Body of pancreas (tissue), 4 donors: Measurements from ENCODE around the gene SPSB1. TPM values are rescaled to one million over a fixed set of nuclear protein-coding genes. Genes with fewer than 3 reads are reported as not detected.

Experiments
- ATAC-seq: fragments of 150-250 bp; one replicate; pipeline ENCODE4 v1.9.1; 2016
- DNase-seq, 4 donors: peaks; one replicate each; pipeline ENCODE4 v3.0.0-alpha.2; 2019
- H3K27ac ChIP-seq, 4 donors: fragments of 200-600 bp; sonication (generic); 1 replicate in 3 of 4; 2 replicates in 1 of 4; pipeline versions ENCODE4 v1.5.1 to v1.6.1; 2016 to 2019; ENCODE audit warnings: mild to moderate bottlenecking in 1 of 4, mixed read lengths in 1 of 4, moderate library complexity in 1 of 4
- H3K27me3 ChIP-seq, 2 donors: fragments of 200-600 bp; sonication (generic); one replicate each; pipeline ENCODE4 v1.6.0; 2016; ENCODE audit warnings: mild to moderate bottlenecking in 1 of 2
- H3K36me3 ChIP-seq, 2 donors: fragments of 200-600 bp; sonication (generic); replicated peaks in 1 of 2; 2 replicates each; pipeline ENCODE4 v1.5.1; 2016; ENCODE audit warnings: low read depth in 2 of 2; ENCODE audit not compliant: insufficient read depth in 1 of 2
- H3K4me1 ChIP-seq: fragments of 200-600 bp; sonication (generic); one replicate; pipeline ENCODE4 v1.6.0; 2016
- H3K4me3 ChIP-seq, 2 donors: fragments of 200-600 bp; sonication (generic); 1 replicate in 1 of 2; 2 replicates in 1 of 2; pipeline ENCODE4 v1.5.1; 2016 to 2019
- H3K9me3 ChIP-seq, 3 donors: fragments of 200-600 bp; sonication (generic); 1 replicate in 2 of 3; 2 replicates in 1 of 3; pipeline ENCODE4 v1.5.1; 2016
- POLR2A ChIP-seq, 3 donors: fragments of 450-650 bp; IDR thresholded peaks; one replicate each; pipeline ENCODE4 v1.6.1; 2016; ENCODE audit warnings: antibody characterized with exemption in 3 of 3, mild to moderate bottlenecking in 2 of 3
- WGBS, 2 donors: methylation state at CpG; one replicate each; pipeline ENCODE4 v1.1.5; 2017; 5-methylcytosine and 5-hydroxymethylcytosine counted together
- intact Hi-C: fragments of 100-400 bp; cut with DNase I; formaldehyde crosslinking; loops from one replicate; pipeline ENCODE4 v1.15.1; 2023
- total RNA-seq, 2 donors: library from RNA; depleted of rRNA; stranded (reverse); fragments of >200 nt; gene quantifications; one replicate each; pipeline ENCODE4 v1.1.0, GENCODE V29; 2016
- TF ChIP-seq, protein P1 (sequence below), 7 experiments: fragments of 450-650 bp in 4 of 7; fragments of 200-600 bp in 3 of 7; sonication (generic) in 3 of 7; IDR thresholded peaks; one replicate each; pipeline ENCODE4 v1.5.1; 2016 to 2019; ENCODE audit warnings: antibody characterized with exemption in 7 of 7

The SPSB1 gene
- total RNA-seq, 2 donors from 2014 or later = 14.5 to 16.5 TPM

DNA sequence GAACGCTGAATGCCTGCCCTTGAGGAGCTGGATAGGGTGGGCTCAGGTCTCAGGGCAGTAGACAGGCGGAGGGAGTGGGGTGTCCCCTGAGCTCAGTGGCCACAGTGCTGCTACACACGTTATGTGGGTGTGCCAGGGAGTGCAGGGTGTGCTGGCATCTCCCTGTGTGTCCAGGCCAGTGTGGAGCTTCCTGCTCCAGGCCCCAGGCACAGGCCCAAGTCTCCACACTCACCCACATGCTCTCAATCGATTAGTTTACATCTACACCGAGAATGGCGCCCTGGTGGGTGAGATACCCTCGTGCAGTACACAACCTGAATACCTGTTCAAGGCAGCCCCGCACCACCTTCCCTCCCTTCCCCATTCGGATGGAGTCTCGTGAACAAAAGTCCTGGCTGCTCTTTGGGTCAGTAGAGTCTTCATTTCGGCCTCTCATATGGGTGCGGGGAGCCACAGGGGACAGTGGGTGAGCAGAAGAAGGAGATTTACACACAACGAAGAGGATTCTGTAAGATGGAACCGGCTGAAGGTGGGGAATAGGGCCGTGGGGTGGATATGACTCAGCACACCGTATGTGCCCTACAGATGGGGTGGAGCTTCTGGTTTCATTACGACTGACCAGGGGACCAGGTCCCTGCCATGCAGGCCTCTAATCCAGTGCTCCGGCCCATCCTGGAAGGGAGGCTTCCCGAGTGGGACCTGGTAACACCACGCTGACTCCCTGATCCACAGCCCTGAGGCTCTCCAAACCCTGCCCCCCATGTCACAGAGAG lies 93.3 kb downstream of the SPSB1 start:
- TF ChIP-seq, protein P1, sequence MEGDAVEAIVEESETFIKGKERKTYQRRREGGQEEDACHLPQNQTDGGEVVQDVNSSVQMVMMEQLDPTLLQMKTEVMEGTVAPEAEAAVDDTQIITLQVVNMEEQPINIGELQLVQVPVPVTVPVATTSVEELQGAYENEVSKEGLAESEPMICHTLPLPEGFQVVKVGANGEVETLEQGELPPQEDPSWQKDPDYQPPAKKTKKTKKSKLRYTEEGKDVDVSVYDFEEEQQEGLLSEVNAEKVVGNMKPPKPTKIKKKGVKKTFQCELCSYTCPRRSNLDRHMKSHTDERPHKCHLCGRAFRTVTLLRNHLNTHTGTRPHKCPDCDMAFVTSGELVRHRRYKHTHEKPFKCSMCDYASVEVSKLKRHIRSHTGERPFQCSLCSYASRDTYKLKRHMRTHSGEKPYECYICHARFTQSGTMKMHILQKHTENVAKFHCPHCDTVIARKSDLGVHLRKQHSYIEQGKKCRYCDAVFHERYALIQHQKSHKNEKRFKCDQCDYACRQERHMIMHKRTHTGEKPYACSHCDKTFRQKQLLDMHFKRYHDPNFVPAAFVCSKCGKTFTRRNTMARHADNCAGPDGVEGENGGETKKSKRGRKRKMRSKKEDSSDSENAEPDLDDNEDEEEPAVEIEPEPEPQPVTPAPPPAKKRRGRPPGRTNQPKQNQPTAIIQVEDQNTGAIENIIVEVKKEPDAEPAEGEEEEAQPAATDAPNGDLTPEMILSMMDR (IDR thresholded peaks at IDR 0.05) = no peak
- TF ChIP-seq POLR2A (IDR thresholded peaks at IDR 0.05) = no peak
- 77 to 80% methylated on average over 18 to 20 of the region's 20 CpGs for WGBS, 2 donors
- Histone ChIP-seq H3K36me3 (no peaks in the 10 kb centered on the region), H3K4me3 (no peak overlapping the region), H3K27ac (no peak overlapping the region), H3K9me3 (no peaks in the 10 kb centered on the region), H3K27me3 (no peaks in the 10 kb centered on the region), H3K4me1 (no peaks in the 10 kb centered on the region)
- ATAC-seq = no peak
- no peak for DNase-seq
- intact Hi-C loops = no loop called here

DNA sequence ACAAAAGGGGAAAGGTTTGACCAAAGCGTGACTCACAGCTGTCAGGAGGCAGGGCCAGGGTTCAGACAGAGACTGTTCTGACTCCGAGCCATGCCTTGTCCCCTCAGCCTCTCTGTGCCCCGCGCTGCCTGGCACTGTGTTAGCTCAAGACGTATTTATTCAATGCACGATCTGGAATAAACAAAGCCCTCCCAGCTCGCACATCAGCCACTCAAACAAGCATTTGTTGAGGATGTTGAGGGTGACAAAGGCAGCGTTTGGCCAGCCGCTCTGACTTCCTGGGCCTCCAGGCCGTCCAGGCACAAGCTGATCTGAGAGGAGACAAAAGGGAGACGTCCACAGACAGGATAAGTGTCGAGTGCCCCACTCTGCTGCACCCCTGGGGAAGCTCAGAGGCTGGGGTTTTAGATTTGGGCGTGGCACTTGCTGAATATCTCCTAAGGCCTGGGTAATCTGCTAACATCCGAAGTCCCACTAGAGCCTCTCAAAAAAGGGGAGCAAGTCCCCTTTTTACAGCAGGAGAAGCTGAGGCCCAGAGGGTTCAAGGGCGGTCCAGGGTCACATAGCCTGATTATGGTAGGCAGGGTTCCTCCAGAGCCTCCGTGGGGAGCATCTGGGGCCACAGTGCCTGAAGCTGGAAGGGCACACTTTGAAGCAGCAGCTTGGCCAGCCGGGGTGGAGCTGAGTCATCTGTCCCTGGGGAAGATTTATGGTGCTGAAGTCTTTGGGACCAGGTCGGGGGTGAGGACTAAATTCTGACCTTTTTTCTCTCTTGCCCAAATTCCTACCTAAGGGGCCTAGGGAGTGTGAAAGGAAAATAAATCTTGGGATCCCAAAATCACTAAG lies 95.9 kb downstream of the SPSB1 start:
- ATAC-seq (no peak), DNase-seq (no peak)
- Histone ChIP-seq H3K4me3 (no peak overlapping the region), H3K9me3 (no peaks in the 10 kb centered on the region), H3K27me3 (no peaks in the 10 kb centered on the region), H3K27ac (no peak overlapping the region), H3K4me1 (no peaks in the 10 kb centered on the region), H3K36me3 (no peaks in the 10 kb centered on the region)
- WGBS, 2 donors = 65 to 74% methylated on average over 16 to 18 of the region's 18 CpGs
- intact Hi-C loops = no loop called here
- TF ChIP-seq POLR2A (IDR thresholded peaks at IDR 0.05) = no peak
- TF ChIP-seq, protein P1 (IDR thresholded peaks at IDR 0.05) = no peak

DNA sequence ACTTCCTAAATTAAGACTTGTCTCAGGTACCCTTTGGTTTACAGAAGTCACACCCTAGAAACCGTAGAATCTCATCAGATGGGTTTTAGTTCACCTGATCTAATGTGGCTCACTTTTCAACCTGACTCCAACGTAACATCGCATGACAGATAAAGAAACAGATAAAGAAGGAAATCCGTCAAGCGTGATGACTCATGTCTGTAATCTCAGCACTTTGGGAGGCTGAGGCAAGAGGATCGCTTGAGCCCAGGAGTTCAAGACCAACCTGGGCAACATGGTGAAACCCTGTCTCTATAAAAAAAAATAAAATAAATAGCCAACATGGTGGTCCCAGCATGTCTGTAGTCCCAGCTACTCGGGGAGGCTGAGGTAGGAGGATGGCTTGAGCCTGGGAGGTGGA lies 97.3 kb downstream of the SPSB1 start:
- Histone ChIP-seq H3K9me3 (no peaks in the 10 kb centered on the region), H3K4me1 (no peaks in the 10 kb centered on the region), H3K27ac (no peak overlapping the region), H3K27me3 (no peaks in the 10 kb centered on the region), H3K4me3 (no peak overlapping the region), H3K36me3 (no peaks in the 10 kb centered on the region)
- intact Hi-C loops = no loop called here
- ATAC-seq = no peak
- DNase-seq = no peak
- TF ChIP-seq, protein P1 (IDR thresholded peaks at IDR 0.05) = no peak
- TF ChIP-seq POLR2A (IDR thresholded peaks at IDR 0.05) = no peak
- 82 to 83% methylated on average over 7 of the region's 7 CpGs for WGBS, 2 donors

DNA sequence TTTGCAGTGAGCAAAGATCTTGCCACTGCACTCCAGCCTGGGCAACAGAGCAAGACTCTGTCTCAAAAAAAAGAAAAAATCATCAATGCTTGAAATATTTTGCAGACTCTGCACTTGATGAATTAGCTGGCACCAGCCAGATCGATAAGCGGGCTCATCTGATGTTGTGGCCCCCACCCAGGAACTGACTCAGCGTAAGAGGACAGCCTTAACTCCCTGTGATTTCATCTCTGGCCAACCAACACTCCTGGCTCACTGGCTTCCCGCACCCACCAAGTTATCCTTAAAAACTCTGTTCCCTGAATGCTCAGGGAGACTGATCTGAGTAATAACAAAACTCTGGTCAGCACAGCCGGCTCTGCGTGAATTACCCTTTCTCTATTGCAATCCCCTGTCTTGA lies 98.9 kb downstream of the SPSB1 start:
- H3K4me3 ChIP-seq = no peak overlapping the region
- WGBS, 2 donors = 85 to 87% methylated on average over 6 of the region's 6 CpGs
- ATAC-seq = no peak

More for the DNA sequence above, 98.9 kb downstream of the SPSB1 start:
- TF ChIP-seq POLR2A (IDR thresholded peaks at IDR 0.05) = no peak
- TF ChIP-seq, protein P1 (IDR thresholded peaks at IDR 0.05) = no peak
- DNase-seq = no peak
- H3K4me1 ChIP-seq = no peaks in the 10 kb centered on the region
- H3K36me3 ChIP-seq = no peaks in the 10 kb centered on the region
- no peak overlapping the region for H3K27ac ChIP-seq
- no peaks in the 10 kb centered on the region for H3K27me3 ChIP-seq
- intact Hi-C loops = no loop called here
- H3K9me3 ChIP-seq = no peaks in the 10 kb centered on the region
